HAP-1 (cell line): ENCODE data around the gene MAGEB3.

Experiments used
- DNase-seq, 2 experiments: peaks; one replicate each; pipeline ENCODE4 v3.0.0-alpha.2; 2016 to 2020; ENCODE audit warnings: low spot score in 2 of 2
- H3K27me3 ChIP-seq: fragments of 250-450 bp; sonication (Bioruptor Pico); 2 replicates; pipeline ENCODE4 v1.5.1; 2020; ENCODE audit warnings: low read depth, mild to moderate bottlenecking, moderate library complexity
- H3K36me3 ChIP-seq: fragments of 250-450 bp; sonication (Bioruptor Pico); replicated peaks from 2 replicates; pipeline ENCODE4 v1.5.1; 2020; ENCODE audit warnings: mild to moderate bottlenecking
- H3K4me1 ChIP-seq: fragments of 250-450 bp; sonication (Bioruptor Pico); 2 replicates; pipeline ENCODE4 v1.5.1; 2020; ENCODE audit warnings: mild to moderate bottlenecking
- H3K4me3 ChIP-seq: fragments of 250-450 bp; sonication (Bioruptor Pico); 2 replicates; pipeline ENCODE4 v1.5.1; 2020; ENCODE audit warnings: mild to moderate bottlenecking, moderate library complexity
- H3K9me3 ChIP-seq: fragments of 250-450 bp; sonication (Bioruptor Pico); 2 replicates; pipeline ENCODE4 v1.5.1; 2020; ENCODE audit warnings: mild to moderate bottlenecking, moderate library complexity
- in situ Hi-C: fragments of 300-500 bp; cut with MboI; formaldehyde crosslinking; loops from 3 replicates; pipeline ENCODE4 v1.14.3; 2020; ENCODE audit warnings: low sequenced_read_pairs, inconsistent platforms, mixed read lengths

MAGEB3 gene

DNA sequence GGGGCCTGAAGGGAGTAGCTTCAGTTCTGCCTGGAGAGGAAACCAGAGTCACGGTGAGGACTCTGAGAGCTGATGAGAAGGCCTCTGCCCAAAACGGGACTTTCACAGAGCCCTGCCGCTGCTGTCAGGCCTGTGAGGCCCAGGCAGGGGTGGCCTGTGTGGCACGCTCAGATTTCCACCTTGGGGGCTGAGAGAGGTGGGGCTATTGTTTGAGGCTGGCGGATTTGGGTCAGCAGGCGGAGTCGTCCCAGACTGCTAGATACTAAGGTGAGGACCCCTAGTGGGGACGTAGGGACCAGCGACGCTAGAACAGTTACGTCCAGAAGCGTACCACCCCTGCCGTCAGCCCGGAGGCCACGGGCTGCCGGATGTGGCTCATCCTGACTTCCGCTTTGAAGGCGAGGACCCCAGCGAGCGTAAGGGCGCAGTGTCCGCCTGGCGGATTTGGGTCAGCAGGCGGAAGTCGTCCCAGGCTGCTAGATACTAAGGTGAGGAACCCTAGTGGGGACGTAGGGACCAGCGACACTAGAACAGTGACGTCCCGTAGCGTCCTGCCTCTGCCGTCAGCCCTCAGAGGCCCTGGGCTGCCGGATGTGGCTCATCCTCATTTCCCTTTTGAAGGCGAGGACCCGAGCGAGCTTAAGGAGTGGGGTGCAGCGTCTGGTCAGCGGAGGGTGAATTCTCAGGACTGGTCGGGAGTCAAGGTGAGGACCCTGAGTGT lies 16.5 kb downstream of the MAGEB3 start, which contains the start of gene MAGEB1:
Gene MAGEB1 (plus strand): TSS at position 378 of the 721 bp plus-strand sequence. CDS start 3,348 bp downstream, outside the sequence.
- no peak within 1 kb of the TSS for H3K4me3 ChIP-seq
- peak in 1 of 2 experiments; percentile 17 for DNase-seq
- H3K27me3 ChIP-seq: no peaks in the 10 kb centered on the region
- H3K4me1 ChIP-seq: no peaks in the 10 kb centered on the region
- in situ Hi-C loops: no loop called here
- no peaks in the 10 kb centered on the region for H3K9me3 ChIP-seq
- H3K36me3 ChIP-seq: no peaks in the 10 kb centered on the region

DNA sequence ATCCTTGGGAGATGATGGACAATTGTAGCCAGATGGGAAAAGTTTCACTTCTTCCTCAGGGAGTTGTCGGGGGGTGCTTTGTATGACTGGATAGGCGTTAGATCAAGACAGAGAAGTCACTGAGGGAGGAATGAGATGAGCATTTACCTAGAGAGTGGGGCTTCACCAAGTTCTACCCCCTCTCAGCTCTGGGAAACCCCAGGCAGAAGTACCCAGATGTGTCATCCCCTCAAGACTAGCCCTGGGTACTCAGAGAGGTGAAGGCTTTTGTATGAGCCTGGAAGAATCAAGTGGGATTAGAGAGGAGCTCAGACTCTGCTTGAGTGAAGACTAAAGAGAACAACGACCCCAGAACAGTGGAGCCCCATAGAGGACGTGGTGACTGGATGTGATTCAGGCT lies 18.4 kb downstream of the MAGEB3 start:
- no peak for DNase-seq
- H3K4me1 ChIP-seq: no peaks in the 10 kb centered on the region
- no peak overlapping the region for H3K4me3 ChIP-seq
- H3K9me3 ChIP-seq: no peaks in the 10 kb centered on the region
- H3K27me3 ChIP-seq: no peaks in the 10 kb centered on the region
- in situ Hi-C loops: no loop called here
- no peaks in the 10 kb centered on the region for H3K36me3 ChIP-seq

DNA sequence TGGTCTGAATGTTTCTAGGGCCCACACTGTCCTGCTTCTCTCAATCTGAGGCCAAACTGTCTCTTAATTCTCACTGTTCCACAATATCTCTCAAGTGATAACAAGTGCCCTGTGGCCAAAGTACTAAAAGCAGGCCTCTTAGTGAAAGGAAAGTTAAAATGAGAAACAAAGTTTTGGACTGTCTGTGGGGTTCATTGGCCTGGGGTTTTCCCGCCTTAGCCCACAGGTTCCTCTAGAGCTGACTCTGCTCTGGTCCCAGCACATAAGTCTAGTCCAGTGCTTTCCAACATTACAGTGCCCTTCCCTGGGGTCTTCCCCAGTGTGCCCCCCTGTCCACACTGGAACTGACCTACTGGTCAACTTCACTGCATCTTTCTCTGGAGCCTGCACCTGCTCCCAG lies 22.8 kb downstream of the MAGEB3 start:
- no peak for DNase-seq

DNA sequence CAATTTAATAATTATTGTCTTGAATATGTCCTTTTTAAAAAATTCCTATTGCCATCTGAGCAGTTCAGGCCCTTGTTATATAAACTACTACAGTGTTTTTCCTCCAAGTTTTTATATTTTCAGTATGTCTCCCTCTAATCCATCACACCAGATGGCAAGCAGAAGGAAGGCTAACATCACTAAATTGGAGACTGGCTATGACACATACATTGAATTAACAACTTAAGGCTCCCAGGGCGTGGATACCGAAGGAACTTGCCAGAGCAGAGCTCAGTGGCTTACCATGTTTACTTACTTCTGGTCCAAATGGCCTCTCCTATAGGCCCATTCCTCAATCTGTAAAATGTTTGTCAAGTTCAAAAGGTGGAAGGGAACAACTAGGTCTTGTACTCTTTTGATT lies 29.5 kb downstream of the MAGEB3 start:
- Histone ChIP-seq H3K27me3 (no peaks in the 10 kb centered on the region; the same call in 1 of the 2 replicates), H3K36me3 (no peaks in the 10 kb centered on the region), H3K9me3 (no peaks in the 10 kb centered on the region), H3K4me1 (no peaks in the 10 kb centered on the region), H3K4me3 (no peak overlapping the region)
- in situ Hi-C loops: no loop called here
- DNase-seq: no peak

More for the DNA sequence above, 22.8 kb downstream of the MAGEB3 start:
- no peaks in the 10 kb centered on the region for H3K27me3 ChIP-seq
- in situ Hi-C loops: no loop called here
- no peaks in the 10 kb centered on the region for H3K4me1 ChIP-seq
- no peaks in the 10 kb centered on the region for H3K36me3 ChIP-seq
- no peak overlapping the region for H3K4me3 ChIP-seq
- no peaks in the 10 kb centered on the region for H3K9me3 ChIP-seq

DNA sequence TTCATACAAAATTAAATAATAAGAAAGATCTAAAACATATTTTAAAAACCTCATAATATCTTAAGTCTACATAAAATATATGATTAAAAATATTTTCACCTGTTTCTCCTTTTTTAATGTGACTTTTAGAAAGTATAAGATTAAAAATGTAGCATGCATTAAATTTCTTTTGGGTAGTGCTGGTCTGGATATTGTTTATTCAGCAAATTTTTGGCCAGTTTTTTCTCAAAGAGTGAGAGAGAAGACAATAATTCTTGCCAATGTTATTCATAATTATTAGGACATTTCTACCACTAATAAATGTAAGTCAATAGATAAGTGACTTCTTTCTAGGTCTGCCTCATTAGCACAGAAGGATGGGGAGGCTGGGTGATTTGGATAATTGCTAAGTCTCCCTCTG lies 30.6 kb downstream of the MAGEB3 start:
- DNase-seq: no peak
- Histone ChIP-seq H3K4me1 (no peaks in the 10 kb centered on the region), H3K36me3 (no peaks in the 10 kb centered on the region), H3K4me3 (no peak overlapping the region), H3K27me3 (no peaks in the 10 kb centered on the region; the same call in 1 of the 2 replicates), H3K9me3 (no peaks in the 10 kb centered on the region)
- in situ Hi-C loops: no loop called here

DNA sequence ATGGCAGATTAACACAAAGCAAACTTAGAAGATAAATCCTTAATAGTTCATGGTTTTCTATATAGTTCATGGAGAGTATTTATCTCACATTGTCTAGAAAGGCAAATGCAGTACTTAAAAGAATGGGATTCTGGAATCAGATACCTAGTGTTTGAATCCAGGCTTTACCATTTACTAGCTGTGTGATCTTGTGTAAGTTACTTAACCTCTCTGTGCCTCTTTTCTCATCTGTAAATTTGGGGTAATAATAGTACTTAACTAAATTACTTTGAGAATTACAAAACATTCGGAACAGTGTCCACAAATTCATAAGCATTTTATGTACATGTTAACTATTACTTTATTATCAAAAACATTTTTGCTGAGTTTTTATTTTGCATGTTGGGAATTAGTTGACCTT lies 32.3 kb downstream of the MAGEB3 start:
- H3K4me1 ChIP-seq: no peaks in the 10 kb centered on the region
- no peaks in the 10 kb centered on the region for H3K36me3 ChIP-seq
- no peaks in the 10 kb centered on the region; the same call in 1 of the 2 replicates for H3K27me3 ChIP-seq
- H3K9me3 ChIP-seq: no peaks in the 10 kb centered on the region
- H3K4me3 ChIP-seq: no peak overlapping the region
- in situ Hi-C loops: no loop called here
- DNase-seq: no peak

DNA sequence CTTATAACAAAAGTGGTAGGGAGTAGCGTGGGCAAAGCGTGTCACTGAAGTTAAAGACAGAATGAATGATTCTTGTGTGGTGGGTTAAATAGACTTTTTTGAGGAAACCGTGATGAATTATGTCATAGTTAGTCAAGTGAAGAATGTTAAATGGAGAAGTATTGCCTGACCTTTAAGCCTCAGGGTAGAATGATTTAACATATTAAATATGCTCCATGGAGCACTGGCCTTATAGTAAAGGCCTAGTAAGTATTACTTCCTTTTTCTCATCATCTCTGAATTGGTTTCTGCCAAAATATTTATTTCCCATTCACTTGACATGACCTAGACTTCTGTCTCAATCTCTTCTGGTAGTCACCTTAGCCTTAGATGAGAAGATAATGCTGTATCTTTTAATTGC lies 40.2 kb downstream of the MAGEB3 start:
- in situ Hi-C loops: loop anchor here (10.0 kb wide), 1 partner anchor 234 kb away; no protein-coding TSS in a partner anchor
- H3K9me3 ChIP-seq: no peaks in the 10 kb centered on the region
- H3K27me3 ChIP-seq: no peaks in the 10 kb centered on the region
- H3K36me3 ChIP-seq: no peaks in the 10 kb centered on the region
- H3K4me3 ChIP-seq: no peak overlapping the region
- no peak for DNase-seq
- H3K4me1 ChIP-seq: no peaks in the 10 kb centered on the region

DNA sequence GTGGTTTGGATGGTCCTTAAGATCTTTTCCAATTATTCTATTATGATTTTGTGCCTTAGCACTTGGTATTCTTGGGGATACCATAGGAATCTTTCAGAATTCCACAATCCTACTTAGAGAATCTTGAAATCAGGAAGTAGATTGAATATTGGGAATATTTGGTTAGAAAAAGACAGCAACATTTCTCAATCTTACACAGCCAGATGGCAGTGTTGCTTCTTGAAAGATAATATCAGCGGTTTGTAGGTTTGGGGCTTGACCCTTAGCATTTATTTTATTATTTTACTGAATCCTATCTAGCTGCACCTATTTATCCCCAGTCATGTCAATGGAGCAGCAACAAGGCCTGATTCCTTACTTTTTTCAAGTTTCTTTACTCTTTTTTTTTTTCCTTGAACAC lies 45.0 kb downstream of the MAGEB3 start:
- in situ Hi-C loops: loop anchor here (10.0 kb wide), 1 partner anchor 229 kb away; no protein-coding TSS in a partner anchor
- peak in 1 of 2 experiments; percentile 19 for DNase-seq

DNA sequence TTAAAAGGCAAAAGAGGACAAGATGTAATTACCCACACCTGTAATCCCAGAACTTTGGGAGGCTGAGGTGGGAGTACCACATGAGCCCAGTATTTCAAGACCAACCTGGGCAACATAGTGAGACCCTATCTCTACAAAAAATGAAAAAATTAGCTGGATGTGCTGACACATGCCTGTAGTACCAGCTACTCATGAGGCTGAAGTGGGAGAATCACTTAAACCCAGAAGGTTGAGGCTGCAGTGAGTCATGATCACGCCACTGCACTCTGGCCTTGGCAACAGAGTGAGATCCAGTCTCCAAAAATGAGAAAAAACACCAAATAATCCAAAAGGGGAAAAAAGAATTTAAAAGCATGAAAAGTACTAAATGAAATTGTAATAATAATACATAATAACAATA lies 47.9 kb downstream of the MAGEB3 start:
- no peak for DNase-seq
- Histone ChIP-seq H3K9me3 (no peaks in the 10 kb centered on the region), H3K27me3 (no peaks in the 10 kb centered on the region), H3K36me3 (no peaks in the 10 kb centered on the region), H3K4me3 (no peak overlapping the region), H3K4me1 (no peaks in the 10 kb centered on the region)
- in situ Hi-C loops: loop anchor here (10.0 kb wide), 1 partner anchor 226 kb away; no protein-coding TSS in a partner anchor

More for the DNA sequence above, 45.0 kb downstream of the MAGEB3 start:
- H3K4me3 ChIP-seq: no peak overlapping the region
- no peaks in the 10 kb centered on the region for H3K36me3 ChIP-seq
- H3K27me3 ChIP-seq: no peaks in the 10 kb centered on the region
- no peaks in the 10 kb centered on the region for H3K4me1 ChIP-seq
- H3K9me3 ChIP-seq: no peaks in the 10 kb centered on the region

DNA sequence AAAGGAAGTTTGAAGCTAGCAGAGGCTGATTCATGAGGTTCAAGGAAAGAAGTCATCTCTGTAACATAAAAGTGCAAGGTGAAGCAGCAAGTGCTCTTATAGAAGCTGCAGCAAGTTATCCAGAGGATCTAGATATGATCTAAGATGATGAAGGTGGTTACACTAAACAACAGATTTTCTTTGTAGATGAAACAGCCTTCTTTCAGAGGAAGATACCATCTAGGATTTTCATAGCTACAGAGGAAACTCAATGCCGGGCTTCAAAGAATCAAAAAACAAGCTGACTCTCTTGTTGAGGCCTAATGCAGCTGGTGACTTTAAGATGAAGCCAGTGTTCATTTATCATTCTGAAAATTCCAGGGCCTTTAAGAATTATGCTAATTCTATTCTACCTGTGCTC lies 50.0 kb downstream of the MAGEB3 start:
- DNase-seq: no peak
- no peaks in the 10 kb centered on the region for H3K27me3 ChIP-seq
- H3K9me3 ChIP-seq: no peaks in the 10 kb centered on the region
- H3K36me3 ChIP-seq: no peaks in the 10 kb centered on the region
- in situ Hi-C loops: no loop called here
- no peak overlapping the region for H3K4me3 ChIP-seq
- H3K4me1 ChIP-seq: no peaks in the 10 kb centered on the region

DNA sequence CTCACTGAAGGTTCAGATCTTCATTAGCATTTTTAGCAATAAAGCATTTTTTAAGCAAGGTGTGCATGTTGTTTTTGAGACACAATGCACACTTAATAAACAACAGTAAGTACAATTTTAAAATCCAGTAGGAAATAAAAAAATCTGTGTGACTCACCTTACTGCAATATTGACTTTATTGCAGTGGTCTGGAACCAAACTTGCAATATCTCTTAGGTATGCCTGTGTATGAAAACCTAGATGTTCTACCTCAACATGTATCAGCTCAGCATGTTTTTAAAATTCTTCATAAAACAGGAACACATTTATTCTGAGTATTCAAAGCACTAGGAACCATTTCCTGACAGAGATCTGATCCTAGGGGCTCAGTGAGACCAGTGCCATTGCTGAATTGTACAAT lies 52.1 kb downstream of the MAGEB3 start:
- no peak for DNase-seq
- Histone ChIP-seq H3K27me3 (no peaks in the 10 kb centered on the region), H3K4me1 (no peaks in the 10 kb centered on the region), H3K4me3 (no peak overlapping the region), H3K9me3 (no peaks in the 10 kb centered on the region), H3K36me3 (no peaks in the 10 kb centered on the region)
- in situ Hi-C loops: no loop called here

DNA sequence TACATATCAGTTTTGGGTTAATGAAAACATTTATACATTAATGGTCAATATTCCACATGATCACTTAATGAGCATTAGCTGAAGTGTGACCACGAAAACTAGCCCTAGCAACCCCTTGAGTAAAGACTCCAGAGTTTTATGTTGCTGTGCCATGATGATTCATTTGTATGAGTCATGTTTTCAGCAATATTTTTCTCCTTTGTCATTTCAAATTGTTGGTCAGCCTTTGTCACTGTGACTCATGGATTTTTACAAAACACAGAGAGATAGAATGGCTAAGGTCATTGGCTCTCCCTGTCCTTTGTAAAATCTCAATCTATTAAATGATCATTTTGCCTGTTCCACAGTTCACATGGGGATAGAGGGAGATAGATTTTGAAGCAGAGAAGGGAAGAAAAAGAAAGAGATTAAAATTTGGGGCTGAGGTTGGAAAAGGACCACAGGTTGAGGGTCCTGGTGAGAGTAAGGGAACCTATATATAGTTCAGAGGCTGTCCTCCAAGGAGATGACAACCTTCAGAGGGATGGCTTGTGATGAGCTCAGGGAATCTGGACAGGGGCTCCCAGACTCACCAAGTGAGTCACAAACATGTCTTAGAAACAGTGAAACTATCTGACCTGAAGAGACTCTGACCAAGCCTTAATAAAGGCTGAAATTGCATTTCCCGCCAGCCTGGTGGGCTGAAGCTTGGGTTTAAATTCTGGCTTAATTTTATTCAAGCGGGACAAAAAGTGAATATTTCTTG lies 53.2 kb downstream of the MAGEB3 start:
- DNase-seq: peak in 1 of 2 experiments; percentile 8
- no peak overlapping the region for H3K4me3 ChIP-seq
- no peaks in the 10 kb centered on the region for H3K9me3 ChIP-seq
- H3K27me3 ChIP-seq: no peaks in the 10 kb centered on the region
- in situ Hi-C loops: no loop called here
- H3K36me3 ChIP-seq: no peaks in the 10 kb centered on the region
- no peaks in the 10 kb centered on the region for H3K4me1 ChIP-seq
